Measurements from ENCODE around the gene MTERF1.
A peak's percentile ranks its signal among the peaks of the same experiment; 100 is the strongest.

The MTERF1 gene

DNA sequence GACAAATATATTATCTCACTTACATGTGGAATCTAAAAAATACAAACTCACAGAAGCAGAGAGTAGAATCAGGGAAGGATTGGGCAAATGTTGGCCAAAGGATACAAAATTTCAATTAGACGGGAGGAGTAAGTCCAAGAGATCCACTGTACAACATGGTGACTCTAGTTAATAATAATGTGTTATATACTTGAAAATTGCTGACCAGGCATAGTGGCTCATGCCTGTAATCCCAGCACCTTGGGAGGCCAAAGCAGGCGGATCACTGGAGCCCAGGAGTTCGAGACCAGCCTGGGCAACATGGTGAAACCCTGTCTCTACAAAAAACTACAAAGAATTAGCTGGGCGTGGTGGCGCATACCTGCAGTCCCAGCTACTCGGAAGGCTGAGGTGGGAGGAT, 16.4 kb downstream of the MTERF1 start:
- Histone ChIP-seq H4K20me1 (ENCODE audit: insufficient read depth, low read length, poor library complexity, severe bottlenecking) (no peaks in the 10 kb centered on the region), H3K79me2 (ENCODE audit: insufficient read depth, low read length) (no peaks in the 10 kb centered on the region), H3K4me1 (ENCODE audit: insufficient read depth, low read length, poor library complexity, severe bottlenecking) (no peaks in the 10 kb centered on the region), H3F3A (ENCODE audit: low read depth) (no peaks in the 10 kb centered on the region), H3K27me3 (ENCODE audit: insufficient read depth, low read length, poor library complexity, severe bottlenecking) (no peaks in the 10 kb centered on the region), H2AFZ (ENCODE audit: low read length) (no peak overlapping the region), H3K9me2 (replicated peaks; ENCODE audit: low read depth, low read length) (no peaks in the 10 kb centered on the region), H3K4me2 (ENCODE audit: low read depth, low read length, poor library complexity, severe bottlenecking) (no peak overlapping the region), H3K36me3 (ENCODE audit: insufficient read depth, low read length) (no peaks in the 10 kb centered on the region), H3K9me3 (ENCODE audit: insufficient read depth, low read depth, low read length) (no peaks in the 10 kb centered on the region), H3K4me3 (ENCODE audit: low read length, poor library complexity, severe bottlenecking) (no peak overlapping the region), H3K9ac (ENCODE audit: low read depth, low read length, poor library complexity, severe bottlenecking) (no peak overlapping the region)
- TF ChIP-seq EZH2phosphoT487 (IDR thresholded peaks at IDR 0.05; ENCODE audit: borderline replicate concordance), result no peak
- TF ChIP-seq, protein P1, sequence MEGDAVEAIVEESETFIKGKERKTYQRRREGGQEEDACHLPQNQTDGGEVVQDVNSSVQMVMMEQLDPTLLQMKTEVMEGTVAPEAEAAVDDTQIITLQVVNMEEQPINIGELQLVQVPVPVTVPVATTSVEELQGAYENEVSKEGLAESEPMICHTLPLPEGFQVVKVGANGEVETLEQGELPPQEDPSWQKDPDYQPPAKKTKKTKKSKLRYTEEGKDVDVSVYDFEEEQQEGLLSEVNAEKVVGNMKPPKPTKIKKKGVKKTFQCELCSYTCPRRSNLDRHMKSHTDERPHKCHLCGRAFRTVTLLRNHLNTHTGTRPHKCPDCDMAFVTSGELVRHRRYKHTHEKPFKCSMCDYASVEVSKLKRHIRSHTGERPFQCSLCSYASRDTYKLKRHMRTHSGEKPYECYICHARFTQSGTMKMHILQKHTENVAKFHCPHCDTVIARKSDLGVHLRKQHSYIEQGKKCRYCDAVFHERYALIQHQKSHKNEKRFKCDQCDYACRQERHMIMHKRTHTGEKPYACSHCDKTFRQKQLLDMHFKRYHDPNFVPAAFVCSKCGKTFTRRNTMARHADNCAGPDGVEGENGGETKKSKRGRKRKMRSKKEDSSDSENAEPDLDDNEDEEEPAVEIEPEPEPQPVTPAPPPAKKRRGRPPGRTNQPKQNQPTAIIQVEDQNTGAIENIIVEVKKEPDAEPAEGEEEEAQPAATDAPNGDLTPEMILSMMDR (conservative IDR thresholded peaks at IDR 0.05; ENCODE audit: low read length), result no peak

DNA sequence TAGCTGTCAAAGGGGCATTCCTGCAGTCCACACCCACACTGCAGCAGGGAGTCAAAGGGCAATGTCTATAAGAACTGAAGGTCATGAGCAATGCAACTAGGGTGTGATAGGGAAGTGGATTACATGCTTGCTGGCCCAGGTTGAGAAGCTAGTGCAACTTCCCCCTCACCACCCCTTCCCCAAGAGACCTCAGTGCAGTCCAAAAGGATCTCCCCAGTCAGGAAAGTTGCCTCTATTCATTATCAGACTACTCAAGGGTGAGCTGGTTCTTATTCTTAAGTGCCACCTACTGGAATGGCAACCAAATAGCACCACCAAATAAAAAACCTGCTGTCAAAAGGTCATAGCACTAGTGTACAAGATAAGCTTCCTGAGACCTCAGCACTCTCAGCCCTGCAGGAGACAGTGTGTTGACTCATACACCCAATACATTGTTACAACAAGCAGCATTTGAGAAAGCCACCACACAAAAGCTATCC, 28.2 kb downstream of the MTERF1 start:
- no peaks in the 10 kb centered on the region for H3K9me2 ChIP-seq (replicated peaks; ENCODE audit: low read depth, low read length)
- no peaks in the 10 kb centered on the region for H3F3A ChIP-seq (ENCODE audit: low read depth)
- H4K20me1 ChIP-seq (ENCODE audit: insufficient read depth, low read length, poor library complexity, severe bottlenecking), result no peaks in the 10 kb centered on the region
- TF ChIP-seq, protein P1 (conservative IDR thresholded peaks at IDR 0.05; ENCODE audit: low read length), result peak; percentile 72
- no peak for TF ChIP-seq EZH2phosphoT487 (IDR thresholded peaks at IDR 0.05; ENCODE audit: borderline replicate concordance)
- no peak overlapping the region for H3K9ac ChIP-seq (ENCODE audit: low read depth, low read length, poor library complexity, severe bottlenecking)
- H3K27me3 ChIP-seq (ENCODE audit: insufficient read depth, low read length, poor library complexity, severe bottlenecking), result no peaks in the 10 kb centered on the region
- no peak overlapping the region for H3K4me2 ChIP-seq (ENCODE audit: low read depth, low read length, poor library complexity, severe bottlenecking)
- no peaks in the 10 kb centered on the region for H3K9me3 ChIP-seq (ENCODE audit: insufficient read depth, low read depth, low read length)
- H3K79me2 ChIP-seq (ENCODE audit: insufficient read depth, low read length), result no peaks in the 10 kb centered on the region
- H3K4me1 ChIP-seq (ENCODE audit: insufficient read depth, low read length, poor library complexity, severe bottlenecking), result no peaks in the 10 kb centered on the region
- no peak overlapping the region for H2AFZ ChIP-seq (ENCODE audit: low read length)
- no peak overlapping the region for H3K4me3 ChIP-seq (ENCODE audit: low read length, poor library complexity, severe bottlenecking)
- no peaks in the 10 kb centered on the region for H3K36me3 ChIP-seq (ENCODE audit: insufficient read depth, low read length)

DNA sequence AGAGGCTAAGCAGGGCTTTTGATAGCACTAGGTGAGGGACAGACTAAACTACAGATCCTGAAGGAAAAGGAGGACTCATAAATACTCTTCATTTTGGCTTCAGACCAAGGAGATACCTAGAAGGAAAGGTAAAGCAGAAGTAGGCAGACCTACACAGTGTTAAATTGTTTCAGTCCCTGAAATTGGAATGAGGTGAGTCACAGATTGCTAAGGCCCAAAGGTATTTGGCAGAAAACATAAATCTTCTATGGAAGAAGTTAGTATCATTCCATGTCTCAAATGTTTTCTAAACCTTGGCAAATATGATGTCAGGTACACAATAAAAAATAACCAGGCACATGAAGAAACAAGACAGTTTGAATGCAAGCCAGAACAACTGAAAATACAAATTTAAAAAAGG, 30.0 kb downstream of the MTERF1 start:
- Histone ChIP-seq H3K4me2 (ENCODE audit: low read depth, low read length, poor library complexity, severe bottlenecking) (no peak overlapping the region), H4K20me1 (ENCODE audit: insufficient read depth, low read length, poor library complexity, severe bottlenecking) (no peaks in the 10 kb centered on the region), H3K79me2 (ENCODE audit: insufficient read depth, low read length) (no peaks in the 10 kb centered on the region), H3K9me2 (replicated peaks; ENCODE audit: low read depth, low read length) (no peaks in the 10 kb centered on the region), H3K4me1 (ENCODE audit: insufficient read depth, low read length, poor library complexity, severe bottlenecking) (no peaks in the 10 kb centered on the region), H3K27me3 (ENCODE audit: insufficient read depth, low read length, poor library complexity, severe bottlenecking) (no peaks in the 10 kb centered on the region), H3K4me3 (ENCODE audit: low read length, poor library complexity, severe bottlenecking) (no peak overlapping the region), H3K9ac (ENCODE audit: low read depth, low read length, poor library complexity, severe bottlenecking) (no peak overlapping the region), H3K36me3 (ENCODE audit: insufficient read depth, low read length) (no peaks in the 10 kb centered on the region), H3K9me3 (ENCODE audit: insufficient read depth, low read depth, low read length) (no peaks in the 10 kb centered on the region), H2AFZ (ENCODE audit: low read length) (no peak overlapping the region), H3F3A (ENCODE audit: low read depth) (no peaks in the 10 kb centered on the region)
- TF ChIP-seq, protein P1 (conservative IDR thresholded peaks at IDR 0.05; ENCODE audit: low read length), result no peak
- no peak for TF ChIP-seq EZH2phosphoT487 (IDR thresholded peaks at IDR 0.05; ENCODE audit: borderline replicate concordance)
